Endothelial cell of umbilical vein (primary cell): ENCODE measurements around the gene EEA1.

Experiments
- CTCF ChIP-seq, 2 donors: IDR thresholded peaks; 1 replicate in 1 of 2; 2 replicates in 1 of 2; pipeline ENCODE4 v1.5.1; 2011; ENCODE audit warnings: low read length in 2 of 2, mild to moderate bottlenecking in 2 of 2, moderate library complexity in 2 of 2, control low read depth in 1 of 2, inconsistent platforms in 1 of 2, low read depth in 1 of 2; ENCODE audit not compliant: insufficient read depth in 1 of 2; ENCODE audit errors: extremely low read depth in 1 of 2
- EZH2 ChIP-seq: IDR thresholded peaks from 2 replicates; pipeline ENCODE4 v1.6.1; 2012; ENCODE audit warnings: borderline replicate concordance, low read depth, mild to moderate bottlenecking, moderate library complexity, low read length, inconsistent platforms; ENCODE audit not compliant: severe bottlenecking
- GATA2 ChIP-seq: IDR thresholded peaks from 2 replicates; pipeline ENCODE4 v1.7.0; 2011; ENCODE audit warnings: low read depth, mild to moderate bottlenecking, moderate library complexity, mixed read lengths, low read length; ENCODE audit not compliant: insufficient read length, insufficient read depth
- JUN ChIP-seq: IDR thresholded peaks from 2 replicates; pipeline ENCODE4 v1.6.1; 2011; ENCODE audit warnings: borderline replicate concordance, low read depth; ENCODE audit not compliant: insufficient read length, insufficient read depth
- MYC ChIP-seq: IDR thresholded peaks from one replicate; pipeline ENCODE4 v1.6.1; 2011; ENCODE audit warnings: mild to moderate bottlenecking, low read depth, low read length
- POLR2A ChIP-seq: IDR thresholded peaks from 2 replicates; pipeline ENCODE4 v1.6.1; 2012; ENCODE audit warnings: low read depth, mild to moderate bottlenecking, control low read depth, low read length
- POLR2AphosphoS5 ChIP-seq: IDR thresholded peaks from 2 replicates; pipeline ENCODE4 v1.6.1; 2012; ENCODE audit warnings: low read depth, mild to moderate bottlenecking, control low read depth, low read length, moderate library complexity; ENCODE audit not compliant: insufficient read depth
- TF ChIP-seq, protein P1 (sequence below): IDR thresholded peaks from 2 replicates; pipeline ENCODE4 v1.6.1; 2011; ENCODE audit not compliant: insufficient read depth, insufficient read length

DNA sequence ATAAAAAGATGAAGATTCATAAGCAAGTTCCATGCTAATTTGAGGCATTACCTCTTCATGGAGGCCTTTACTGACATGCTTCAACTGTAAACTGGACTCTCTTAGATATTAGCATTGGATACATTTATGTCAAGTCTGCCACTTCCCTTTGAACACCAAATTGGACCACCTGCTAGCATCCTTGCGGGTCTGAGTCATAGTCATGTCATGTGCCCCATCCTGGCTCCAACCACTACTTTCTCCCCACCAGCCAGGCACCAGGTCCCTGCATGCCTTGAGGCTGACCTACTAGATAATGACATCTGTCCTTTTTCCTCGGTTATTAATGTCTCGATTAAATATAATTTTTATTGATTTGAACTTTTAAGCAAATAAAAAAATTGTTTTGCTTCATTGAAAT lies 32.9 kb upstream of the EEA1 start:
- TF ChIP-seq, protein P1, sequence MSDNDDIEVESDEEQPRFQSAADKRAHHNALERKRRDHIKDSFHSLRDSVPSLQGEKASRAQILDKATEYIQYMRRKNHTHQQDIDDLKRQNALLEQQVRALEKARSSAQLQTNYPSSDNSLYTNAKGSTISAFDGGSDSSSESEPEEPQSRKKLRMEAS: no peak
- no peak for TF ChIP-seq CTCF (IDR thresholded peaks at IDR 0.05; ENCODE audit: extremely low read depth in 1 of 2, insufficient read depth in 1 of 2, low read depth in 1 of 2, low read length in 2 of 2)
- TF ChIP-seq EZH2: no peak
- no peak for TF ChIP-seq POLR2AphosphoS5
- no peak for TF ChIP-seq JUN
- TF ChIP-seq POLR2A: no peak
- no peak for TF ChIP-seq MYC
- no peak for TF ChIP-seq GATA2
